GM19324 (cell line): Measurements from ENCODE around the gene PUS3.

Experiments
- ATAC-seq: cut with Tn5 transposase; IDR thresholded peaks from one replicate; pipeline ENCODE4 v1.9.1; 2021; ENCODE audit warnings: mild to moderate bottlenecking, moderate library complexity; ENCODE audit not compliant: unreplicated experiment, low FRiP score

Gene PUS3

DNA sequence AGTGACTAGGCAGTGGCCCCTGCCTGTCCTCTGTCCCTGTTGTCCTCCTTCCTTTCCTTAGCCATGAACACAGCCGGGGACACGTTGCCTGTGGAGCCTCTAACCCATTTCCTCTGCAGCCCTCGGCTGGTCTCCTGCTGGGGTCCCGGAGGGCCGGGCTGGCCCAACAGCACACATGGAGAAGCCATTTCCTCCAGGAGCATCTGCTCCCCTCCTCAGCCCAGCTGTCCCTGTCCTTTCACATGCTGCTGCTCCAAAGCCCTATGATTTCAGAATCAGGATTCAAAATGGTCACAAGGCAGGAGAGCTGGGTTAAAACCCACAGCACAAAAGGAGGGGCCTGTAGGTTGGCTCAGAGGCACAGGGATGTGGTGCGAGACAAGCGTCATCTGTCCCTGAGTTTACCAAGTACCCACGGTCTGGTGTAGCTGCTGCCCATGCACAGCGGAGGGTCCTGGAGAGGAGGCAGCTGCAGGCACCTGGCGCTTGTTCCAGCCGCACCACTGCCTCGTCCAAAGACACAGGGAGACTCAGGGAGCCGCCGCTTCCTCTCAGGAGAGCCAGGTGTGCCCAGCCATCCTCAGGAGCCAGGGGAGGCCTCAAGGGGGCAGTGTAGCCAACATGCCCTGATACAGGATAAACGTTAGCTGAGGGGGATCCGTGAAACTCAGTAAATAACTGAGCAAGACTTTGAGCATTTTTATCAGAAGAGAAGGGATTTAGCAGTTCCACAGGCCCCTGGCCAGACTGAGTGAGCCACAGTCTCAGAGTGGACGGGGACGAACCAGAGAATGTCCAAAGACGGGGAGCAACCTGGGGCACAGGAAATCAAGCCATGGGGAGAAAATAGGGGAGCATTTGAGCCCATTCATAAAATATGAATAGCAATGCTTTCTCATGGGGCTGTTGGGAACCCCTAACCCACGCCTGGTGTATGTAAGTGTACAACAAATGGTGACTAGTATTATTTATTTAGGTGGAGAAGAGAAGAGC is 38.9 kb upstream of the PUS3 start:
- no peak for ATAC-seq

DNA sequence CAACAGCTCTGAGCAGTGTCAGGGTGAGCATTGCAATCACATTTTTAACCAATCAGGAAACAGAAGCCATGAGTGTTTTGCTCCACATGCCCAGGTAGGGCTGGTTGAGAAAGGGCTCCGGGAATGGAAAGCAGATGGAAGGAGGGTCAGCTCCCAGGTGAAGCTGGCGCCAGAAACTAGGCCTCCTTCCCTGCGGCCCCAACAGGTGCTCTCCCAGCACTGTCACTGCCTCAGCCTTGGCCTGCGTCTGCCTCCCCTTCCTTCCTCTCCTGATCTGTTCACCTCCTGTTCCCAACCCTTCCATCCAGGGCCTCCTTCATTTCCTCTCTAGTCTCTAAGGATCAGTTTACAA is 38.2 kb upstream of the PUS3 start:
- ATAC-seq = no peak

- no peak for ATAC-seq
Measured at GRCh38 chr11:125940145-125940544, 37.1 kb upstream of the PUS3 start.

DNA sequence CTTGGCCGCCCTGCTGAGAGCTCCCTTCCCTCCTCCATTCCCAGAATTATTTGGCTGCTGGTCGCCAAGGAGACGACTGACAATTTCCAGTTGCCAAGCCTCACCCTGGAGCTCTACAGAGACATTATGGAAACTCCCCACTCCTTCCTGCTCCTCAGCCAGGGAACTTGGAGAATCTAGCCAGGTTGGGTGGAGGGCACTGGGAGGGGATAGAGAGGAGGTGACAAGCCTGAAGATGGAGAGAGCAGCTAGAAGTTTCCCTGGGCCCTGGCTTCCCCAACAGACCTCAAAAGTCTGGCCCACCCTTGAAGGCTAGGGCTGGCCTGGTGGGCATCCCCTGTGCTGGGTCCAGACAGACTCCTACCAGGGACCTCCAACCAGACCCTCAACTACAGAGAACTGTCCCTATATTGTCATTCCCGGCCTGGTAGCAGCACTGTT is 36.1 kb upstream of the PUS3 start:
- ATAC-seq = no peak

DNA sequence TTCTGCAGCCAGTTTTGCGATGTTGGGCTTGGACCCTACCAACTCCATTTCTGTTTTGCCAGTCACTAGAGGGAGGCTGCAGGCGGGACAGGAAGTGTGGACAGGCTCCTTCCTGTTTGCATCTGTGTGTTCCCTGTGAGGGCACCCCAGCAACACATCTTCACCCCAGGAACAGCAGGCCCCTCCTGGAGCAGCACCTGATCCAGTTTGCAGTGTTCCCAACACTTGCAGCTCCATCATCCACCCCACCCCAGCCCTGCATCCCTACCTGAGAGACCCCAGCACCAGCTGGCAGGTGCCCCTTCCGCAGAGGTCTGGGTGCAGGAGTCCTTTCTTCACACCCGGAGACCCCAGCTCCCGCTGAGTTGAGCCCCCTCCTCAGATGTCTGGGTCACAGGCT is 35.4 kb upstream of the PUS3 start:
- ATAC-seq = no peak

- ATAC-seq = no peak
Measured at GRCh38 chr11:125935618-125936199, 32.7 kb upstream of the PUS3 start.

DNA sequence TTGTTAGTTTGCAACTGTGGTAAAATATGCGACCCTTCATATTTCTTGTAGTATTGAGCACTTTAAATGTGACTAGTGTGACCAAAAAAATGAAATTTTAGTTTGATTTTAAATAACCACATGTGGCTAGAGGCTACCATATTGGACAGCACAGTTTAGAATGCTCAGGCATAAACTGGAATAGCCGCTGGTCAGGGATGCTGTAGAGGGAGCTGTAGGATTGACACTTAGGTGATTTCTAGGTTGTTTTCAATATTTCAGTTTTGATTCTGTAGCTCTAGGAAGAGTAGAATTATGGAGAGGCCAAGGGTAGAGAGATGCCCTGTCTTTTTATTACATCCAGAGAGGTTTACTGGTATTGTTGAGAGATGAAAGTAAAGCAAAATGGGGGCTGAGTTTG is 32.0 kb upstream of the PUS3 start:
- ATAC-seq = no peak

DNA sequence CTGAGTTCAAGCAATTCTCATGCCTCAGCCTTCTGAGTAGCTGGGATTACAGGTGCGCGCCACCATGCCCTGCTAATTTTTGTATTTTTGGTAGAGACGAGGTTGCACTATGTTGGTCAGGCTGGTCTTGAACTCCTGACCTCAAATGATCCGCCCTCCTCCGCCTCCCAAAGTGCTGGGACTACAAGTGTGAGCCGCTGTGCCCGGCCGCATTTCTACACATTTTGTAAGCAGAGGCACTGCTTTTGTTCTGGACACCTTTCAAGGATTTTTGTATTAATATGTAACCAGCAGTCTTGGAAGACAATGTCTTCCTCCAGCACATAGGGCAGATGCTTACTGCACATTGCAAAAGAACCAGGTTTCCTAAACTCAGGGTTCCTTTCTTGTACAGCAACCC is 31.5 kb upstream of the PUS3 start:
- ATAC-seq = no peak

DNA sequence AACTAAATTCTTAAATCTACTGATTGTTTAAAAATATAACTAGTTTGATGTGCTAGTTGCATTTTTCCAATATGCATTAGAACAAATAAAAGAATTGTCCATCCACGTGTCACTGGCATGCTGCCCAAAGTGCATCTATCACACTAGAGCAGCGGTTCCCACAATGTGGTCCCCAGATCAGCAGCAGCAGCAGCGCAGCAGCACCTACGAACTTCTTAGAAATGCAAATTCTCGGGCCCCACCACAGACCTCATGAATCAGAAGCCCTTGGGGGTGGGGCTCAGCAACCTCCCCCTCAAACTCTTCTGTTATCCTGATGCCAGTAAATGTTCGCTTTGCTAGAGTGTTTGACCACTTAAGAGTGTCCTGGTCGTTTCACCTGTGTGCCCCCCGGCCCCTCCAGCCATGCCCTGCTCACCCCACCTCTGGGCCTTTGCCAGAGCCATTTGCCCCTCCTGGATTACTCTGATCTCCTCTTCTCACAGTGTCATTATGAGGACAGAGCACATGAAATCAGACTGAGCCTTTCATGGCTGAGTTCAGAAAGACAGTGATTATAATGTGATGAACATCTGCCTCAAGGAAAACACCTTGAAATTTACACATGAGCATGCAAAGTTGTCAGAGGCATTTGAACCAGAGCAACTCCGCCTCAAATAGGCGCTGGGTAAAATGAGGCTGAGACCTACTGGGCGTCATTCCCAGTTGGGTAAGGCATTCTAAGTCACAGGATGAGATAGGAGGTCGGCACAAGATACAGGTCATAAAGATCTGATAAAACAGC is 30.2 kb upstream of the PUS3 start:
- no peak for ATAC-seq

- no peak for ATAC-seq
Measured at GRCh38 chr11:125932301-125932700, 29.3 kb upstream of the PUS3 start.

GRCh38 chr11:125931668-125932067 is 28.7 kb upstream of the PUS3 start:
- no peak for ATAC-seq

- no peak for ATAC-seq
Measured at GRCh38 chr11:125931116-125931515, 28.1 kb upstream of the PUS3 start.

DNA sequence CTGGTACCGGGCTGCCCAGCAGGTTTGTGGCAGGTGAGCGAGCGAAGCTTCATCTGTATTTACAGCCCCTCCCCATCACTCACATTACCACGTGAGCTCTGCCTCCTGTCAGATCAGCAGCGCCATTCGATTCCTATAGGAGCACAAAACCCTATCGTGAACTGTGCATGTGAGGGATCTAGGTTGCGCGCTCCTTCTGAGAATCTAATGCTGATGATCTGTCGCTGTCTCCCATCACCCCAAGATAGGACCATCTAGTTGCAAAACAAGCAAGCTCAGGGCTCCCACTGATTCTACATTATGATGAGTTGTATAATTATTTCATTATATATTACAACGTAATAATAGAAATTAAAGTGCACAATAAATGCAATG is 27.1 kb upstream of the PUS3 start:
- no peak for ATAC-seq

DNA sequence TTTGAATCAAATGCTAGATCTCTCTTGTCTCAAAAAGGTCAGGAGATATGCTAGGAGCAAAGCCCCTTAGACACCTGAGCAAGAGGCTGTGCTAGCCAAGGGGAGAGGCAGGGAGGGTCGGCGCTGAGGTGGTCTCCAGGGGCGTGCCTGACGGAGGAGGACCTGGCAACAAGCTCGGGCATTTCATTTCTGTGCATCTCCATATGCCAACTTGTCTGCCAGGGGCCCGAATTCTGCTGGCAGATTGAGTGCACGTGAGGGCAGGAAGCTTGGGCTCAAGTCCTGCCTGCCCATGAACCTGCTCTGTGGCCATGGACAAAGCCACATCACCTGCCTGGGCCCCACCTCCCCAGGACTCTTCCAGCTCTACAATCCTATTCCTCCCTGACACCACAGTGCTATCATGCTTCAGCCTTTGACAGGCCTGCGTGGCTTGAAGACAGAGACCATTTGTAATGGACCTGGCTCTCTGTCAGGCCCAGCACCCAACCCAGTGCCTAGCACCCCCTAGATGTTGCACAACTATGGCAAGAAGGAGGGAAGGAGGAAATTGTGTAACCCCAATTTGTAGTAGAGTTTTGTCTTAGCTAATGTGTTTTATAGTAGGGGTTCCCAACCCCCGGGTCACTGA is 26.6 kb upstream of the PUS3 start:
- no peak for ATAC-seq

- no peak for ATAC-seq
Measured at GRCh38 chr11:125926682-125927081, 23.7 kb upstream of the PUS3 start.

DNA sequence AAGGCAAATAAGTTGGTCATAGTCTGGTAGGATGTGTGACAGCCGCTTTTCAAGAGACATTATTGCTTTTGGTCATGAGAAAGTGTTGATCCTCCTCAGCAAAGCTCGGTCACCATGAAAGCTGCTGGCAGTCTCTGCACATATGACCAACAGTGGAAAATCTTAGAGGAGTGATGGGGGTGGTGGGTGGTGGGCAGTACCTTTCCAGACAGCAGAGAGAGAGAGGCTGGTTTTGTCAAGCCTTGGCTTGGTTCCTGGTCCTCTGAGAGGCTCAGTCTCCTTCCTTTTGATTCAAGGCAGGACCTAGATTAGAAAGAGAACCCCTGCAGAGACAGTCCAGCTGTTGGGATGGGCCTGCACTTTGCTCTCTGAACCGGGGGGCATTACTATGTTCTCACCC is 22.8 kb upstream of the PUS3 start:
- ATAC-seq = no peak

- no peak for ATAC-seq
Measured at GRCh38 chr11:125925247-125925740, 22.3 kb upstream of the PUS3 start.

DNA sequence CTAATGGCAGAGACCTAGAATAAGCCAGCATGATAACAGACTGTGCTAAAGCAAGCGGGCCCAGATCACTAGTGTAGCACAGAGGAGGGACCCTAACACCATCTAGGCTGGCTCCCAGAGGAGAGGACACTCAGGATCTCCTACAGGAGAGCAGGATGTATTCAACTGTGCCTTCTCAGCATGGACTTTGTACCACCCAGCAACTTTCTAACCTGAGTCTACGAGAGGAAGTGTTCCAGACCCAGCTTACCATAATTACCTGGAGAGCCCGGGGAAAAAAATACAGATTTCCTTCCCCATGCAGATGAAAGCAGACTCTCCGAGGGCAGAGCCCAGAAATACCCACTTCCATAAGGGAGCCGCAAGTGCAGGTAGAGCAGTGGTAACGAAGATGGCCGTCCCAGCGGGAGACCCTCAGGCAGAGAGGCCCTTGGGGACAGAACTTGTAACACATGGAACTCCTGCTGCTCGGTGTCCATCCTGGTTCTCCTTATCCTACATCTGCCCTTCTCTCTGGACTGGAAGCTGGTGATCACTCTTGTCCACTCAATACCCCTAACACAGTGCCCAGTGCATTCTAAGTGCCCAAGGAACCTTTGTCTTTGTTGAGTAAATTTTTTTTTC is 21.5 kb upstream of the PUS3 start:
- no peak for ATAC-seq

DNA sequence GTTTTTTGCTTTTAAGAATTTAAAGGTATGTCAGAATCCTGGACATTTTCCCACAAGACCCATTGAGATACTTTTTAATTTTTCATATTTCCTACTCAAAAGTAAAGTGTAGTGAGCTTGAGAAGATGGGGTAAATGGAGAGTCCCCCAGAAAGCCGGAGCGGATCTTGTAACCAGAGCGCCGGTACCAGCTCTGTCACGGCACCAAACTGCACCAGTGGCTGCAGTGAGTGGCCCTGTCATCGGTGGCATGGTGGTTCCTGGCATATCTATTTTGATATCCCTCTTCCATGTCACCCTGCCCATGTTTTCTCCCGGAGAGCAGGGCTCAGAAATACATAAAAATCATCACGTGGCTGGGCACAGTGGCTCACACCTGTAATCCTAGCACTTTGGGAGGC is 20.6 kb upstream of the PUS3 start:
- no peak for ATAC-seq

GRCh38 chr11:125923012-125923579 is 20.1 kb upstream of the PUS3 start:
- no peak for ATAC-seq
